ENCODE measurements around the gene RNF6. TPM values are rescaled to one million over a fixed set of nuclear protein-coding genes. Genes with fewer than 3 reads are reported as not detected.
A peak's percentile ranks its signal among the peaks of the same experiment; 100 is the strongest.

RNF6 gene
- total RNA-seq, 1 donor from 2014 or later = 14.9 TPM

DNA sequence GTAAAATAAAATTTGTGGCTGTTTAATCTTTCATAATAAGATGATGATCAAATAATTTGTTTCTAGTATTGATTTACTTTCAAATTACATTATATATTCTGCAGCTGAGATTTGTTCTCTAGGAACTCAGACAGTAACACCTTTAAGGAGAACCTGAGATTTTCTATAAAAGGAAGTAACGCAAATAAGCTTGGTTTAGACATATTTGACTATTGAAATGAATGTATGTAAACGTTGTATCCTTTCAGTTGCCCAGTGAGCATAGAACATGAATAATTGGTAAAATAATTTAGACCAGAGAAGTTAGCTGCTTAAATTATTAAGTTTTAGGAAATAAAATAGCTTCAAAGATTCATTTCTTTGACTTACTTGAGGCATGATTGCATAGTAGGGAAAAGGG is 34.9 kb upstream of the RNF6 start:
- Mint-ChIP-seq H3K4me3 (ENCODE audit: unreplicated experiment) (peak overlapping the region; percentile 55), H3K4me1 (ENCODE audit: low read depth, unreplicated experiment) (peaks cover 22% of the 10 kb centered on the region), H3K27me3 (ENCODE audit: unreplicated experiment) (peaks cover 8% of the 10 kb centered on the region), H3K9me3 (ENCODE audit: unreplicated experiment) (peaks cover 5% of the 10 kb centered on the region), H3K27ac (ENCODE audit: unreplicated experiment) (no peak overlapping the region), H3K36me3 (ENCODE audit: unreplicated experiment) (no peaks in the 10 kb centered on the region)
- DNase-seq = no peak
- TF ChIP-seq, protein P1, sequence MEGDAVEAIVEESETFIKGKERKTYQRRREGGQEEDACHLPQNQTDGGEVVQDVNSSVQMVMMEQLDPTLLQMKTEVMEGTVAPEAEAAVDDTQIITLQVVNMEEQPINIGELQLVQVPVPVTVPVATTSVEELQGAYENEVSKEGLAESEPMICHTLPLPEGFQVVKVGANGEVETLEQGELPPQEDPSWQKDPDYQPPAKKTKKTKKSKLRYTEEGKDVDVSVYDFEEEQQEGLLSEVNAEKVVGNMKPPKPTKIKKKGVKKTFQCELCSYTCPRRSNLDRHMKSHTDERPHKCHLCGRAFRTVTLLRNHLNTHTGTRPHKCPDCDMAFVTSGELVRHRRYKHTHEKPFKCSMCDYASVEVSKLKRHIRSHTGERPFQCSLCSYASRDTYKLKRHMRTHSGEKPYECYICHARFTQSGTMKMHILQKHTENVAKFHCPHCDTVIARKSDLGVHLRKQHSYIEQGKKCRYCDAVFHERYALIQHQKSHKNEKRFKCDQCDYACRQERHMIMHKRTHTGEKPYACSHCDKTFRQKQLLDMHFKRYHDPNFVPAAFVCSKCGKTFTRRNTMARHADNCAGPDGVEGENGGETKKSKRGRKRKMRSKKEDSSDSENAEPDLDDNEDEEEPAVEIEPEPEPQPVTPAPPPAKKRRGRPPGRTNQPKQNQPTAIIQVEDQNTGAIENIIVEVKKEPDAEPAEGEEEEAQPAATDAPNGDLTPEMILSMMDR (IDR thresholded peaks at IDR 0.05; ENCODE audit: partially characterized antibody, unreplicated experiment) = no peak

DNA sequence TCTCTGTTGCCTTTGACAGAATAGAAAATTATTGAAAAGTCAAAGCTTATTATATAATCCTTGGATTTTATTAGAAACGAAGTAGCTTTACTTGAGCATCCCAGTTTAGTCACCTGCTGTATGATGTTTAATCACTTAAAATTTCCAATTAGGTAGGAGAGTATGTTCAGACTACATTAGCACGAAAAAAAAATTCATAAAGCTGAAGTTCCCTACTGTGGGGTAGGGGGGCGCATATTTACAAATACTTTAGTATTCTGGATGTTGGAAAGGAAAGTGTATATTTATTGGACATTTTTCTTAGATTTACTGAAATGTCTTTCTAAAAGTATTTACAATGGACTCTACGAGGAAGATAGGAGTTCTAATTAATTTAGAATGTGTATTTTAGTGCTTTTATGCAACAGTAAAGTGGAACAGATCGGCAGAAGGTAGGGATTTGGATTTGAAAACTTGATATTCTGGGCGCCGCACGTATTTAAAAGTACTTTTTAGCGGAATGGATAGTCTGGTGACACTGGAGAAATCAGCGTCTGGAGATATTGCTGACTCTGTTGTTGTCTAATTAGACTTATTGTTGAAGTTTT is 33.7 kb upstream of the RNF6 start:
- TF ChIP-seq, protein P1 (IDR thresholded peaks at IDR 0.05; ENCODE audit: partially characterized antibody, unreplicated experiment) = peak; percentile 40
- Mint-ChIP-seq H3K4me3 (ENCODE audit: unreplicated experiment) (peak overlapping the region; percentile 96), H3K27me3 (ENCODE audit: unreplicated experiment) (peaks cover 8% of the 10 kb centered on the region), H3K27ac (ENCODE audit: unreplicated experiment) (peak overlapping the region; percentile 69), H3K9me3 (ENCODE audit: unreplicated experiment) (peaks cover 5% of the 10 kb centered on the region), H3K36me3 (ENCODE audit: unreplicated experiment) (no peaks in the 10 kb centered on the region), H3K4me1 (ENCODE audit: low read depth, unreplicated experiment) (peaks cover 19% of the 10 kb centered on the region)
- DNase-seq = no peak

DNA sequence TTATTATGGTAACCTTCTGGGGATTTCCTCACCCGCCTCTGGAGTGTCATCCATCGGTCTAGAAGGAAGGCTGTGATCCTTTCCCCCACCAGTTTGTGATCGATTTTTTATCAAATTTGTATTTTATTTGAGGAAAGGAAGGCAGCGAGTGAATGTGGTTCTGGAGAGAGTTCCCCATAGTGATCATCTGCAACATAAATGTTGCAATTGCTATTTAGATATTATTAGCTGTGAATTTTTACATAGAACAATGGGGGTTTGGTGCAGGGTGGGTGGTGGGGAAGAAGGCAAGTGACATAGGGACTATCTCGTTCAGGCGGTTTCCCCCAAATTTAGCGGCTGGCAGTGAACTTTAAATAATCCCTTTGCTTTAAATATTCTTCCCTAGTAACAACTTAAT is 33.0 kb upstream of the RNF6 start:
- Mint-ChIP-seq H3K4me3 (ENCODE audit: unreplicated experiment) (peak overlapping the region; percentile 96), H3K4me1 (ENCODE audit: low read depth, unreplicated experiment) (peaks cover 19% of the 10 kb centered on the region), H3K27me3 (ENCODE audit: unreplicated experiment) (peaks cover 8% of the 10 kb centered on the region), H3K27ac (ENCODE audit: unreplicated experiment) (peak overlapping the region; percentile 97), H3K36me3 (ENCODE audit: unreplicated experiment) (no peaks in the 10 kb centered on the region), H3K9me3 (ENCODE audit: unreplicated experiment) (peaks cover 5% of the 10 kb centered on the region)
- DNase-seq = no peak
- TF ChIP-seq, protein P1 (IDR thresholded peaks at IDR 0.05; ENCODE audit: partially characterized antibody, unreplicated experiment) = no peak

DNA sequence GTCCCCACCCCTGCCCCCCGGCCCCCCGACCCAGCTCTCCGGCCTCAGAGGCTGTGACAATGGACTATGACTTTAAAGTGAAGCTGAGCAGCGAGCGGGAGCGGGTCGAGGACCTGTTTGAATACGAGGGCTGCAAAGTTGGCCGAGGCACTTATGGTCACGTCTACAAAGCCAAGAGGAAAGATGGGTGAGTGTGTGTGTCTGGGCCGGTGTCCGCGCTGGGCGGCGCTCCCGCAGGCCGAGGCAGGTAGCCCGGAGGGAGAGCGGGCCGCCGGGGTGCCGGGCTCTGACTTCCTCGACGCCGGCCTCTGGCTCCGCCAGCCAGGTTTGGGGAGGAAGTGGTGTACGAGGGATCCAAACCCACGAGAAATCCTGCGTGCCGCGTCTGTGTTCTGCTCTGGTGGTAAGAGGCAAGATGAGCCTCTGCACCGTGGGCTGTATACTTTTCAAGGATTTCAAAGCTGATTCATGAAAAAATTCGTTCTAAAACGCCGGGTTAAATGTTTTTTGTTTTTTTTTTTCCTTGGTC is 32.5 kb upstream of the RNF6 start:
- H3K4me1 Mint-ChIP-seq (ENCODE audit: low read depth, unreplicated experiment) = peaks cover 19% of the 10 kb centered on the region
- peaks cover 5% of the 10 kb centered on the region for H3K9me3 Mint-ChIP-seq (ENCODE audit: unreplicated experiment)
- H3K27ac Mint-ChIP-seq (ENCODE audit: unreplicated experiment) = peak overlapping the region; percentile 97
- peaks cover 8% of the 10 kb centered on the region for H3K27me3 Mint-ChIP-seq (ENCODE audit: unreplicated experiment)
- TF ChIP-seq, protein P1 (IDR thresholded peaks at IDR 0.05; ENCODE audit: partially characterized antibody, unreplicated experiment) = no peak
- no peaks in the 10 kb centered on the region for H3K36me3 Mint-ChIP-seq (ENCODE audit: unreplicated experiment)
- DNase-seq = peak; percentile 63
- peak overlapping the region; percentile 96 for H3K4me3 Mint-ChIP-seq (ENCODE audit: unreplicated experiment)

DNA sequence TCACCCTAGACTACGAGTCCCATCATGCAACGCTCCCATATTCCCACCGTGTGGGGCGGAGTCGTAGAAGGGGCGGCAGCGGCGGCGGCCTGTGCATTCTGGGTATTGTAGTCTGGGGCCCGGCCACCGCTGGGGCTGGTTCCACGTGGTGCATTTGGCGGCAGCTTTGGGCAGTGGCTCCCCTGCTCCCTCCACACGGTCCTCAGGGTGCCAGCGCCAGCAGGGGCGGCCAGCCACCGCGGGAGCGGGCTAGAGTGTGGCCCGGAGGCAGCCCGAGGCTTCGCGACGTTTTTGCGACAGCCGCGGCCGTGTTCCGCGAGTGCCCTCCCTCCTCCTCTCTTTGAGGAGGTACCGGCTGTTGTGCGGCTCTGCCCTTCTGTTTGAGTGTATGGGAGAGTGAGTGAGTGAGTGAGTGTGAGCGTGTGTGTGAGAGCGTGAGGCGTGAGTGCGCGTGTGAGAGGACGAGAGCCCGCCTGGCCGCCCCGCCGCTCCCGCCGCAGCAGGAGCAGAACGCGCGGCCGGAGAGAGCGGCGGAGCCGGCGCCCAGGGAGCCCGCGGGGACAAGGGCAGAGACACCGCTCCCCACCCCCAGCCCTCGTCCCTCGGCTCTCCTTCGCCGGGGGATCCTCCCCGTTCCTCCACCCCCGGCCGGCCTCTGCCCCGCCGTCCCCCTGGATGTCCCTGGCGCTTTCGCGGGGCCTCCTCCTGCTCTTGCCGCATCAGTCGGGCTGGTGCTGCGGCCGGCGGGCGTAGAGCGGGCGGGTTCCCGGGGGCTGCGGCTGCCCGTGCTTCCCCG is 31.9 kb upstream of the RNF6 start, which contains the start of gene CDK8:
TSS of gene CDK8 (plus strand) at position 343 of the 796 bp plus-strand sequence. CDS start 513 bp downstream, outside the sequence.
- H3K4me3 Mint-ChIP-seq (ENCODE audit: unreplicated experiment) = peak within 1 kb of the TSS; percentile 96
- TF ChIP-seq, protein P1 (IDR thresholded peaks at IDR 0.05; ENCODE audit: partially characterized antibody, unreplicated experiment) = no peak
- peaks cover 8% of the 10 kb centered on the region for H3K27me3 Mint-ChIP-seq (ENCODE audit: unreplicated experiment)
- H3K36me3 Mint-ChIP-seq (ENCODE audit: unreplicated experiment) = no peaks in the 10 kb centered on the region
- peak; percentile 90 for DNase-seq
- peak within 1 kb of the TSS; percentile 97 for H3K27ac Mint-ChIP-seq (ENCODE audit: unreplicated experiment)
- peaks cover 19% of the 10 kb centered on the region for H3K4me1 Mint-ChIP-seq (ENCODE audit: low read depth, unreplicated experiment)
- H3K9me3 Mint-ChIP-seq (ENCODE audit: unreplicated experiment) = peaks cover 5% of the 10 kb centered on the region

All from glutamatergic neuron (in vitro differentiated cells).